HG03469 (cell line): ENCODE results near the gene SOX5.

Source experiments
- ATAC-seq: cut with Tn5 transposase; IDR thresholded peaks from one replicate; pipeline ENCODE4 v1.9.1; 2021; ENCODE audit warnings: mild to moderate bottlenecking, moderate library complexity, moderate number of reproducible peaks; ENCODE audit not compliant: unreplicated experiment

SOX5 gene

DNA sequence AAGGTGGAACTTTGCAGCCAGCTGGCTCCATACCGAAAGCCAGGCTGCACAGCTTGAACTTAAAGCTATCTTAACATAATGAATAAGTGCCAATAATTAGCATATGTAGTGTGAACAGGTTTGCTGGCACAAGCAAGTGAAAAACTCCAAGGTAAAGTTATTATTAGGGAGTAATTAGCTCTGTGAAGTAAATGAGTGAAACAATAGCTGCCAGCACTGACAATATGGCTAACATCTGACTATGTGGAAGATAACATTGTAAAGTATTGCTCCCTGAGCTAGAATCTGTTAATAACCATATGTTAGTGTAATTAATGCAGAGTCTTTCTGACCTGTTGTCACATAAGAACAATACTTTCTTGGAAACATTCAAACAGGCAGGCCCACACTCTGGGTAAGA lies 246.4 kb downstream of the SOX5 start:
- no peak for ATAC-seq

DNA sequence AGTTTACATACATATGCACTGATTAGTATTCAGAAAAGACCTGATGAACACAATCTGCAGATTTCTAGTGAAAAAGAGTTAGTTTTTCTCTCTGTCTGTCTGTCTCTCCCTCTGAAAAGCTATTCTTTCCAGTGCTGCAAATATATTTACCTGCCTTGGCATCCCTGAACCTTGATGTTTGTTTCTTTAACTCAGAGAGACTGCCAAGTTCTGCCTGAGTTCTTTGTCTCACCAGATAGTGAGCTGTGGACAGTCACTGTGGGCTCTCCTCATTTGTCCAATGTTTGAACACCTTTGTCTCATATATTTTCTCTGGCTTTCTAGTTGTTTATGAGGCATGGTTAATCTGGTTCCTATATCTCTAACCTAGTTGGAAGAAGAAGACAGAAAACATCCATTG lies 250.4 kb downstream of the SOX5 start:
- ATAC-seq: no peak

DNA sequence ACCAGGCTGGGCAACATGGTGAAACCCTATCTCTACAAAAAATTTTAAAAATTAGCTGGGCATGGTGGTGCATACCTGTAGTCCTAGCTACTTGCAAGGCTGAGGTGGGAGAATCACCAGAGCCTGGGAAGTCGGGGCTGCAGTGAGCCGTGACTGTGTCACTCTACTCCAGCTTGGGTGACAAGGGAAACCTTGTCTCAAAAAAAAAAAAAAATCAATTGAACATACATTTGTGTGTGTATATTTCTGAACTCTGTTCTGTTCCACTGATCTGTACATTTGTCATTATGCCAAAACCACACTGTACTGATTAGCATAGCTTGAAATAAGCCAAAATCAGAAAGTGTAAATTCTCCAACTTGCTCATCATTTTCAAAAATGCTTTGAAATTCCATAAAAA lies 254.6 kb downstream of the SOX5 start:
- ATAC-seq: no peak

DNA sequence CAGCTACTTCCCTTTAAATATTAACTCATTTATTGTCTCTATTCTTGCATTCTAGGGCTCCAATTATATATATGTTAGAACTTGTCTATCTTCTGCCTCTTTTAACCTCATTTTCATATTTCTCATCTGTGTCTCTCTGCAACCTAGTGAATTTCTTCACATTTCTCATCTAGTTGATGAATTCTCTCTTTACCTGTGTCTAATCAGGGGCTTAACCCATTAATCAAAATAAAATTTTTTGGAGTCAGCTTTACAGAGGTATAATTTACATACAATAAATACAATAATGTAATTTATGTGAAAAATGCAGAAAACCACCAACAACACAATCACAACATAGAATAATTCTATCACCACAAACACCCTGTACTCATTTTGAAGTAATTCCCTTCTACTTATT lies 255.2 kb downstream of the SOX5 start:
- no peak for ATAC-seq

DNA sequence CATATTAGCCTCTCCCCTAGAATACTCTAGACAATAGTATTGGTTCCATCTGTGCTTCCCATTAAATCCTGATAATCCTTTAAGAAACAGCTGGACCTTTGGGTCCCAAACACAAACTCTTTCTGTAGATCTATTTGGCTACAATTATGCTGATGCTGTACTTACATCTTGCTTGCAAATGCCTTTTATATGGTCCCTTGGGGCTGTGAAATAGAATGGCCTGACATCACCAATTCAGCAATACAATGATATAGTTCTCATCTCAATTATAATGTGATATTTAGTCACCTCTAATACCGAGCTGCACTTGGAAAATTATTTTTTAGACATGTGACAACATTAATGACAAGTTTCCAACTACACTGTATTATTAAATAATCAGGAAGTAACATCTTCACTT lies 261.5 kb downstream of the SOX5 start:
- ATAC-seq: no peak

DNA sequence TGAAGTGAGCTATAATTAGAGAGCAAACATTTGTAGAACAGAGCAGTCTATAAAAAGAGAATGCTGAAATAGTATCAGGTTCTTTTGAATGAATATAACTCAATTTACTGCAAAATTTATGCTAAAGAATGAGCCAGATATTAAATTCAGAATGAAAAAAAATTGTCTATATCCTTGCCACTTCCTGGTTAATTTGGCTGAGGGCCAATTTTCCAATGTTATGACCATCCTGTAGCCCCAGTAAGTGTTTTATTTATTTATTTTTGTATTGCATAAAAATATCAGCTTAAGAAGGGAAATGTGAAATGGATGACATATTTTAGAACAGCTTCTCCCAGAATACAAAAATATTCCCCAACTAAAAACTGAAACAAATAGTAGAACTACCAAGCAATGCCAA lies 263.4 kb downstream of the SOX5 start:
- no peak for ATAC-seq

DNA sequence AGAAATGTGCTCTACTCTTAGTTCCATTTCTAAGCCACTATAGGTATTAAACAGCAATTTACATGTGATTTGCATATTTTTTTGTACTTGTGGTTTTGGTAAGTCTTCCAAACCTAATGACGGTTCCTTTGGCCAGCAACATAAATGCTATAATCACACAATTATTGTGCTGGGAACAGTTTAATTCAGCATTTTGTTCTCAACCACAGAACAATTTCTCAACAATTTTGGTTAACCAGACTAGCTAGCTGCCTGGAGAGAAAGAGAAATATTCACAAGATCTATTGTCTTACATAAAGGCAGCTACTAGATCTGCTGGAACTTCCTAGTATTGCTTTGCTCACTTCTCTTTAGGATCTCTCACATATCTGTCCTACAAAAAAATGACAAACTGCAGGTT lies 265.3 kb downstream of the SOX5 start:
- ATAC-seq: no peak

DNA sequence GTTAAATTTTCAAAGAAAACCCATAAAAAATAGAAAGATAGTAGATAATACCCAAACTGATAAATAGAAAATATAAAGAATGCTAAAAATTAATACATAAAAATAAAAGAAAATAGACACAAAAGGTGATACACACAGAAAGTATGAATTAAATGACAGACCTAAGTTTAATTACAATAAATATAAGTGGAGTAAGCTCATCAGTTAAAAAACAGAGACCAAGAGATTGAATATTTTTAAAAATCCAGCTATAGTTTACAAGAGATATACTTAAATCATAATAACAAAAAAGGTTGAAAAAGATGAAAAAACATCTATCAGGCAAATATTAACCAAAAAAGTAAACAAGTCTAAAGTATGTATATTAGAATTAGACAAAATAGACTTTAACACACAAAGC lies 268.2 kb downstream of the SOX5 start:
- no peak for ATAC-seq

DNA sequence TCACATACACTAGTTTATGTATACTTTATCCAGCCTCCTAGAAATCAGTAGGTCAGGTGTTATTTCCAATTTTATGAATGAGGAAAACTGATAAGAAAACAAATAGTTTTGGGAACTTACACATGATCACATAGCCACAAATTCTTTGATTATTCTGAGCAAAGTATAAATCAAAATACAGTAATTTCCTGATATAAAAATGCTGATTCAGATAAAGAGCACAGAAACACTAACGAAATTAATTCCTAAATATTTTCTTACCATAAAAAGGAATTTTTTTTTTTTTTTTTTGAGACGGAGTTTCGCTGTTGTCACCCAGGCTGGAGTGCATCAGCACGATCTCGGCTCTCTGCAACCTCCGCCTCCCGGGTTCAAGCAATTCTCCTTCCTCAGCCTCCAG lies 275.4 kb downstream of the SOX5 start:
- ATAC-seq: no peak

DNA sequence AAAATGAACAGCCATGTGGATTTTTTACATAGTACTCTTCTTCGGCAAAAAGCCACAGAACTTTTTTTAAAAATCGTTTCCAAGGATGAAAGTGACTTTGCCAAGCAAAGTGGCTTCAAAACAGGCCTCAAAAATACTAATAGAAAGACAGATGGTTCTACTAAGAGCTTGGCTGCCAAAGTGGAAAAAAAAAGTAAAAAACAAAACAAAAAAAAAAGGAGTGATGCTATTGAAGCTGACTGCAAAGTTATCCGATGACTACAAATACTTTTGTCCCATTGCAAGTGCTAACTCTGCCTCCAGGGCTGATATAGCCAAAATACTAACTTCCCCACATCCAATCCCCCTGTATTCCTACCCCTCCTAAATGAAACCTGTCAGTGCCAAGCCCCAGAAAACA lies 277.6 kb downstream of the SOX5 start:
- ATAC-seq: no peak

DNA sequence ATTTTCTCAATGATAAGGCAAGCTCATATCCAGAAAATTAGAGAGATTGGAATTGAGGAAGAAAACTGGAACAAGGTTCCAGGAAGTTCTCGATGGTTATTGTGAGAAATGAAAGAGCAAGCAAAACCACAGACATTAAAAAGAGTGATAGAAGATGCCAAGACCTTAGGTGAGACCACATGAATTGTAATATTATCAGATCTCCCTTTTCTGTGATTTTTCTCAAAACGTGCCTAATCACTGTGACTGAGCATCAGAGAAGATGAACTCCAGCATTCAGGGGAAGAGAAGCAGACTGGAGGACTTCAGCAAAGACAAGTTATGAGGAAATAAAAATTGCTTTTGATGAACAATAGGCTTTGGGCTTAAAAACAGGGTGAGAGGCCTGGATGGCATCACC lies 278.8 kb downstream of the SOX5 start:
- no peak for ATAC-seq

DNA sequence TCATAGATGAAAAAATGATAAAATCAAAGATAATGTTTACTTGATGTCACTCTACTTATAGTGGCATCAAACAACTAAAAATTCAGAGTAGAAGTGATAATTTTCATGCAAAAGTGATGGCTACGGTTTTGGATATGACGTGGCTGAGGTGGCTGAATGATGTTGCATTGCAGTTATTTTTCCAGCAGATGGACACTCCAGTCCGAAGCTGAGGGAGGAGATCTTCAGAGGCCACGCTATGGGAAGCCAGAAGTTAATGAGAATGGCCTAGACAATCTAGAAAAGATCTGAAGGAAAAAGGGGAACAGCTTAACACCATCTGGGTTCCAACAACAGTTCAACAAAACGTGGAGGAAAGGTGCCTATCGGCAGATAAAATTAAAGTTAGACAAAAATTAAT lies 279.8 kb downstream of the SOX5 start:
- ATAC-seq: no peak

DNA sequence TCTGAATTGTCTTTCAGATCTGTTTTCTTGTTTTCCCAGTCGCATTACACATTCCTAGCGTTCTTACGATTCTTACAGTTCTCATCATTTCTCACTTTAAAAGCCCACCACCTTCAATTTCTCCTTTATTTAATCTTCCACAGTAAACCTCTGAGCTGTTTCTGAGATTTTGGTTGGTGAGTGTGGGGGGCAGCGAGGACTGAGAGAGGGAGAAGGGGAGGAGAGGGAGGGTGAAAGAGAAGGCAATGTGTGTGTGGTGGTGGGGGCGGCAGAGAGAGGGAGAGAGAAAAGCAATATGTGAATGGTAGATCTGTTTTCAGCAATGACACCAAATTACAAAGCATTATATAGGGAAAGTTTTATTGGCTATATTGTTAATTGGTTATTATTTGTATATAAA lies 282.6 kb downstream of the SOX5 start:
- no peak for ATAC-seq

DNA sequence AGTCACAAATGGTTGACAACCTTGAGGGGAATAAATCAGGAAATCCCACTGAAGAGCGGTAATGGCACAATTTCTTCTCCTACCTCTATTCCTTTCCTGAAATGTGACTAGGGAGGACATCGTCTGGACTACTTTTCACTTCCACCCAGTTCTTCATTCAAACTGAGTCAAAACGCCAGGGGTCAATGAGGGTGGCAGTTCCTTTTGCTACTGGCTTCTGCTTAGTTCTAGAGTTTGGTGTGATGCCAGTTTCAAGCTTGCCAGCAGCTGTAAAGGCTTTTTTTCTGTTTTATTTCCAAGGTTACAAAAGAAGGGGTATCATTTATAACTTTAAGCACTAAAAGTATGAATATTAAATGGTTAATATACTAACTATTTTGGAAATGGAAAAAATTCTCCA lies 286.5 kb downstream of the SOX5 start:
- ATAC-seq: no peak

DNA sequence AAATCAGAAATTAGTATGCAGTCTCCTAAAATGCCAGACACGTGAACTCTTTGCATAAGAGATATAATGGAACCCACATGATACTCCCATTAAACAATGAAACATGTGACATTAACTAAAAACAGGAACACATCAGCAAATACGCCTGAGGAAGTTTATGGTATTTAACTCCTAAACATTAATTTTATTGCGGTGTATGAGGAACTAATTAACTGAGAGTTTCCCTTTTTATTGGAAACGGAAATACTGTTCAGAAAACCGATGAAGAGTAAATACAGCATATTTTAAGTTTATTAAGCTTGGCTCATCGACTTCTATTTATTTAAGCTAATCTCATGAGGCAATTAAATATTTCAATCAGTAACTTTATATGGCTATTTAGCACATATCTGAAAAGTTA lies 290.3 kb downstream of the SOX5 start:
- no peak for ATAC-seq

DNA sequence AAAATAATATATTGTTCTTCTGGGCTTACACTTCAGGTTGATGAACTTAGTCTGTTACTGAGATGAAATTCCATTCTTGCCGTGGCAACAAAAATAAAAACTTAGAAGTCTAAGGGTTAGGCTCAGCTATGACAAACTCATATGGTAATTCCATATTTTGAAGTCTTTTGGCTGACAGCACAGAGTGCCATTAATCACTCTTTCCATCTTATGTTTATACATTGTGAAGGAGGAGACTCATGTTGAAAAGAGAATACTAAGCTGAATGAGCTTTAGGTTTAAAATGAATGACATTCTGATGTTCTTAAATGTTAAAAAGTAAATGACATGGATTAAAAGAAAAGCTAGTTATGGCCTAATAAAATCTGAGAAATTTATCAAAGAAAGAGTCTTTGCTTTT lies 291.9 kb downstream of the SOX5 start:
- ATAC-seq: no peak

DNA sequence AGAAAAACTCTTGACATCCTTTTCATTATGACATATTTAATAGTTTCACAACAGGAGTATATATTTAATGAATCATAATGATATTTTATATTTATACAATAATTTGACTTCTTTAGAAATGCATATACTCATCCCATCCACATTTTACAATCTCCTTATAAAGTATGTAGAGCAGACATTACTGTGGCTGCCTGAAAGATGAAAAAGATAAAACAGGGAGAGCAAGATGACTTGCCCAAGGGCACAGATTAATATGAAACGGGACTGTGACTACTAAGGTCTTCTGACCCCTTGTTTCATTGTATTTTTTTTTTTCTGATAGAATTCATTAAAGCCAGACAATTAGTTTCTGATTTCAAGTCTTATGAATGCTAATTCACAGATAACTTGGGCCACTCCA lies 293.6 kb downstream of the SOX5 start:
- no peak for ATAC-seq

DNA sequence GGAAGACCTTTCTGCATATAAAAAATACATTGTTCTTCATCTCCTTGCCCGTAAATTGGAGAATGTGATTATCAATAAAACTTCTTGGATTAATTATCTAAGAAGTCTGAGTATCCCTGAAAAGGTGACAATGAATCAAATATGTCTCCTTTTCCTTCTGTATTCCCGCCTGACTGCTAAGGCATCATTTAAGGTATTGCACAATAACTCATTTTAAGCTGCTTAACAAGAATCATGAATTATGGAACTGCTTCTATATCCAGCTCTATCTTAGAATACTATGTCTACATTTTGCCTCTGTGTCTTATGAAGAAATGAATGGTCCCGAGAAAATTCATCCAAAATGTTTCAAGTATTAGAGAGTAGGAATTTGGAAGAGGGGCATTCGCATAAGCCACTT lies 294.4 kb downstream of the SOX5 start:
- ATAC-seq: no peak

DNA sequence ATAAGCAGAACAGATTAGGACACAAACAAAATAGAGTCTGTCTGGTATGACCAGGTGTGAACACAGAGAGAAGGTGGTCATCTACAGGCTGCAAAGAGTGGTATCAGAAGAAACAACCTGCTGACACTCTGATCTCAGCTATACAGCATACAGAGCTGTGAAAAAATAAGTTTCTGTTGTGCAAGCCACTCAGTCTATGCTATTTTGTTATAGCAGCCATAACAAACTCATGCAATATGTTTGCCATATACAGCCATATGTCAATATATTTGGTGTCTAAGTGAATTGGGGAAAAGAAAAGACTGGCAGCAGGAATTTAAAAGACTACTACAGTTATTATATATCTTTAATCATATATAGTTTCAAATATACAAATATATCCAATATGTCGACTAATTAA lies 300.9 kb downstream of the SOX5 start:
- no peak for ATAC-seq

DNA sequence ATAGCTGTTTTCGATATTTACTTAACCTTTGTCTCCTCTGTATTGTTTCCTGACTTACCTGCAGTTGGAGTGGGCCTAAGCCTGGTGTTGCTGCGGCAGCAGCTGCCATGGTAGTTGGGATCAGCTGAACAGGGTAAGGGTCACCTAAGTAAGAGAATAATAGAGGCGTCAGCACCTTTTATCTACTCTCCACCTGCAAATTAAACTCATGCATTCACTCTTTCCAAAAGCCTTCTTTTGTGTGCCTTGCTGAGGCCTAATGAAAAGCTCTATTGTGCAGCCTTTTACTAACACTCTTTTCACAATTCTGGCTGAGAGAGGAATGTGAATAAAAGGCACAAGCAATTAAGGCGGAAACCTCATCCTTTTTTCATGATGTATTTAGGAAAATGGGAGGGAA lies 308.7 kb downstream of the SOX5 start:
- ATAC-seq: no peak

DNA sequence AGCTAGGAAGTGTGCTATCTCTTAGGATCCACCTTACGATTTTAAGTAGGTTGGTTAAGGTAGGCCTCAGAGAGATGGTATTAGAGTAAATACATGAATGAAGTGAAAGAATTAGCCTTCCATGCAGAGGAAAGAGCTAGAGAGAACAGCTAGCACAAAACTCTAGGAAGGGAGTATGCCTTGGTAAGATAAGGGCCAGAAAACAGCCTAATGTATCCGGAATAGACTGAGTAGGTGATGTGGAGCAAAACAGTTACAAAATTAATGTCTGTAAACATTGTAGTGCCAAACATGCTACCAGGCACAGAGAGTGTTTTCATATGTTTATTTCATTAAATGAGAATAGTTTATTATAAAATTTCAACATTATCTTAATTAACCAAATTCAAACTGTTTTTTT lies 315.1 kb downstream of the SOX5 start:
- ATAC-seq: no peak

DNA sequence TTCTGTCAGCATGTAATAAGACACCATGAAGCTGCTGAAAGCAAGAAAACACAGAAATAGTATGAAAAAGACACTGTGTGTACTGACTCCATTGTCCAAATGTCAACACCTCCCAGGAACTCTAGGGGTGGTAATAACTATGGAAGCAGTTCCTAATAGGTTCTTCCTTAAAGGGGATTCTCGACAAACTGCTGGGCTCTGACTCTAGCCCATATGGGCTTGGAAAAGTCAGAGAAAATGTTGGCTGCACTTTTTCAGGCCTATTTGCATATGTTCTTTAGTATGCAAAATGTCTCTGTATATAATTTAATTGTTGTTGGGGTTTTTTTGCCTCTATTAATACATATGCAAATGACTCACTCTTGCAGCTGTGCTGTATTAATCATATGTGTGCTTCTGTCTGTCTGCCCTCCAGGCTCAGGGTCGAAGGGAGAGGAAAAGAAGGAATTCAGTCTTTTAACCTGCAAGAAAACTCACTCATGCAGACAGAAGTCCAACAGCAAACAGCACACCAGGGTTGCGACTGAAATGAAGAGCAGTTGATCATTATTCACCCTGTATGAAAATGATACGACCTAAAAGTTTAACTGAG lies 317.6 kb downstream of the SOX5 start:
- no peak for ATAC-seq

DNA sequence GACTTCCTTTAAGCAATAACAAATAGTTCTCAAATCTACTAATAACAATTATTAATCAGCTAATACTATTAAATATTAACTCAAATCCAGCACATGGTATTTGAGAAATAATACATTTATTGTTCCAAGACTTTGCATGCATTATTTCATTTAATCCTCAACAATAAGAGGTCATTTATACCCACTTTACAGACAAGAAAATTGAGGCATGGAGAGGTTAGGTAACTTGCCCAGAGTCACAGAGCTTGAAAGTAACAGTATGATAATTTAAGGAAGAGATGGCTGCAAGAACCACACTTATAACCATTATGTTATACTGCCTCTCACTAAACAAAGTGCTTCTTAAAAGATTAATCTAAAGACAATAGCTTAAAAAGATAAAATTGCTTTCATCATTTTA lies 318.9 kb downstream of the SOX5 start:
- no peak for ATAC-seq

DNA sequence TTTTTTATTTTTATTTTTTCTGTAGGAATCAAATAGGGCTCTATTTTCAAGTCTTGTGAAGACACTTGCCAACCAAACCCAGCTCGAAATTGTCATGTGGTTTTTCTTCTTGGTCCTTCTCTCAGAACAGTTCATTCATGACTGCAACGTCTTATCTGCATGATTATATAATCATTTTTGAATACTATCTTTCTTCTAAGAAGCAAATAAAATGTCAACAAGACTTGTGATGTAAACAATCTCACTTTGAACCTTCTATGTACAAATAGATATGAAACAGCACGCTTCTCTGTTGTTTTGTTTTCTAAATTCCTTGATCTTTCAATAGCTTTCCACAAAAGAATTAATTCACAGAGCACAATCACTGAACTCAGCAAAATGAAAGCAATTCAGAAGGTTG lies 320.7 kb downstream of the SOX5 start:
- no peak for ATAC-seq
